A673 (cell line): Measurements from ENCODE around the gene ABCF1. TPM values are rescaled to one million over a fixed set of nuclear protein-coding genes. Genes with fewer than 3 reads are reported as not detected.

Source experiments
- BruUV-seq: library from RNA; stranded (reverse); fragments of 400-500 nt; replicated peaks from 2 replicates; lab custom pipeline; 2021; lab: Mats Ljungman, UMichigan
- CTCF ChIA-PET: fragments of 300-600 bp; sonication (Branson Sonifier 250); formaldehyde crosslinking; loops from one replicate; lab custom pipeline; 2022; ENCODE audit warnings: antibody characterized with exemption; lab: Charles Lee
- POLR2A ChIA-PET: fragments of 300-600 bp; sonication (Branson Sonifier 250); formaldehyde crosslinking; loops from one replicate; lab custom pipeline; 2022; ENCODE audit warnings: antibody characterized with exemption; ENCODE audit not compliant: low non-redundant PET; lab: Charles Lee
- DNase-seq: peaks from one replicate; pipeline ENCODE4 v3.0.0-alpha.2; 2015; ENCODE audit warnings: low spot score
- H3K27ac ChIP-seq: fragments of 200-600 bp; sonication (generic); 2 replicates; pipeline ENCODE4 v1.5.1; 2016; ENCODE audit warnings: mixed run types, low read depth, mild to moderate bottlenecking, mixed read lengths, antibody characterized with exemption, low read length; ENCODE audit not compliant: poor library complexity, severe bottlenecking
- H3K27me3 ChIP-seq: fragments of 200-600 bp; sonication (generic); replicated peaks from 2 replicates; pipeline ENCODE4 v1.6.1; 2017; ENCODE audit warnings: mixed run types, low read depth, mild to moderate bottlenecking, mixed read lengths, antibody characterized with exemption, low read length; ENCODE audit not compliant: insufficient read depth, poor library complexity
- H3K36me3 ChIP-seq: fragments of 200-600 bp; sonication (generic); 2 replicates; pipeline ENCODE4 v1.6.1; 2016; ENCODE audit warnings: mixed run types, mild to moderate bottlenecking, mixed read lengths, antibody characterized with exemption, low read length; ENCODE audit not compliant: insufficient read depth, poor library complexity, severe bottlenecking
- H3K4me1 ChIP-seq: fragments of 200-600 bp; sonication (generic); 2 replicates; pipeline ENCODE4 v1.6.1; 2017; ENCODE audit warnings: mixed run types, mild to moderate bottlenecking, mixed read lengths, antibody characterized with exemption, low read length; ENCODE audit not compliant: insufficient read depth, poor library complexity, severe bottlenecking
- H3K4me3 ChIP-seq: fragments of 200-600 bp; sonication (generic); 2 replicates; pipeline ENCODE4 v1.5.1; 2016; ENCODE audit warnings: low read depth, mixed run types, mild to moderate bottlenecking, mixed read lengths, low read length; ENCODE audit not compliant: poor library complexity, severe bottlenecking
- H3K9me3 ChIP-seq: fragments of 200-600 bp; sonication (generic); 2 replicates; pipeline ENCODE4 v1.6.1; 2016; ENCODE audit warnings: mixed run types, low read depth, mild to moderate bottlenecking, mixed read lengths, antibody characterized with exemption, low read length; ENCODE audit not compliant: poor library complexity, severe bottlenecking
- CTCF ChIP-seq: fragments of 300-800, 200-600 bp; sonication (generic); conservative IDR thresholded peaks from 2 replicates; pipeline ENCODE4 v1.5.1; 2017; ENCODE audit warnings: low read depth, mild to moderate bottlenecking, antibody characterized with exemption, low read length, moderate library complexity, mixed read lengths
- EZH2 ChIP-seq: fragments of 200-600 bp; sonication (generic); IDR thresholded peaks from 2 replicates; pipeline ENCODE4 v1.6.1; 2017; ENCODE audit warnings: borderline replicate concordance, low read depth, mild to moderate bottlenecking, mixed read lengths, antibody characterized with exemption, low read length; ENCODE audit not compliant: poor library complexity, severe bottlenecking
- intact Hi-C: fragments of 100-400 bp; cut with micrococcal nuclease; formaldehyde crosslinking; loops from one replicate; pipeline ENCODE4 v1.10.0; 2022; ENCODE audit not compliant: unreplicated experiment
- total RNA-seq: library from RNA; stranded (reverse); gene quantifications from 2 replicates; pipeline ENCODE4 v1.2.3, GENCODE V29; 2021

Gene ABCF1
- total RNA-seq, 1 experiment from 2014 or later: 119 TPM

- no TSS peak for BruUV-seq
- TF ChIP-seq EZH2: no peak
- TF ChIP-seq CTCF: no peak
- intact Hi-C loops: no loop called here
- H3K4me1 ChIP-seq: no peaks in the 10 kb centered on the region
- H3K9me3 ChIP-seq: no peaks in the 10 kb centered on the region
- H3K27me3 ChIP-seq: no peaks in the 10 kb centered on the region
- no peak for DNase-seq
- ChIA-PET CTCF (no interaction called here), POLR2A (no interaction called here)
- no peak overlapping the region for H3K4me3 ChIP-seq
- peaks cover 88% of the 10 kb centered on the region for H3K36me3 ChIP-seq
- H3K27ac ChIP-seq: no peak overlapping the region
Measured at GRCh38 chr6:30583921-30584320, 12.7 kb downstream of the ABCF1 start.

GRCh38 chr6:30589754-30590358 is 18.6 kb downstream of the ABCF1 start:
- ChIA-PET CTCF (no interaction called here), POLR2A (no interaction called here)
- intact Hi-C loops: no loop called here
- Histone ChIP-seq H3K27me3 (no peaks in the 10 kb centered on the region), H3K4me3 (no peak overlapping the region), H3K9me3 (no peaks in the 10 kb centered on the region), H3K36me3 (peaks cover 78% of the 10 kb centered on the region), H3K27ac (no peak overlapping the region), H3K4me1 (no peaks in the 10 kb centered on the region)
- BruUV-seq: no TSS peak
- no peak for DNase-seq
- TF ChIP-seq EZH2 (no peak), CTCF (no peak)

- H3K27me3 ChIP-seq: no peaks in the 10 kb centered on the region
- TF ChIP-seq EZH2: no peak
- TF ChIP-seq CTCF: no peak
- peak overlapping the region; percentile 59 for H3K27ac ChIP-seq
- H3K9me3 ChIP-seq: no peaks in the 10 kb centered on the region
- H3K36me3 ChIP-seq: peaks cover 72% of the 10 kb centered on the region
- no peaks in the 10 kb centered on the region for H3K4me1 ChIP-seq
- DNase-seq: no peak
- ChIA-PET CTCF (interaction anchor here (0.6 kb wide), 1 partner anchor 24 kb away, joined by 7 read pairs; no protein-coding TSS in a partner anchor), POLR2A (interaction anchor here (0.6 kb wide), 1 partner anchor 24 kb away, joined by 9 read pairs; no protein-coding TSS in a partner anchor)
- intact Hi-C loops: no loop called here
- H3K4me3 ChIP-seq: no peak overlapping the region
- BruUV-seq: no TSS peak
Measured at GRCh38 chr6:30590509-30590908, 19.3 kb downstream of the ABCF1 start.
